Activated gamma-delta T cell (primary cell): ENCODE data around the gene NPHP4.

Source experiments
- DNase-seq: peaks from one replicate; lab custom pipeline; 2025; lab: John Stamatoyannopoulos, UW

The NPHP4 gene

GRCh38 chr1:5877683-5878530 is 114.3 kb downstream of the NPHP4 start:
- no peak for DNase-seq

- no peak for DNase-seq
Observed at GRCh38 chr1:5877001-5877400, 115.2 kb downstream of the NPHP4 start.

GRCh38 chr1:5876094-5876650 is 116.1 kb downstream of the NPHP4 start:
- no peak for DNase-seq

GRCh38 chr1:5875345-5875910 is 116.8 kb downstream of the NPHP4 start:
- DNase-seq, result no peak

- no peak for DNase-seq
Observed at GRCh38 chr1:5874416-5875110, 117.7 kb downstream of the NPHP4 start.

GRCh38 chr1:5873556-5873955 is 118.7 kb downstream of the NPHP4 start:
- no peak for DNase-seq

GRCh38 chr1:5872886-5873285 is 119.3 kb downstream of the NPHP4 start:
- DNase-seq, result no peak

GRCh38 chr1:5868931-5869500 is 123.2 kb downstream of the NPHP4 start:
- DNase-seq, result no peak

GRCh38 chr1:5865774-5866173 is 126.5 kb downstream of the NPHP4 start:
- DNase-seq, result no peak

GRCh38 chr1:5865056-5865455 is 127.2 kb downstream of the NPHP4 start:
- no peak for DNase-seq

GRCh38 chr1:5864256-5864655 is 128.0 kb downstream of the NPHP4 start:
- no peak for DNase-seq

- DNase-seq, result no peak
Observed at GRCh38 chr1:5863238-5863637, 129.0 kb downstream of the NPHP4 start.

GRCh38 chr1:5861871-5862825 is 130.1 kb downstream of the NPHP4 start:
- DNase-seq, result no peak

- DNase-seq, result no peak
Observed at GRCh38 chr1:5860277-5860676, 131.9 kb downstream of the NPHP4 start.

DNA sequence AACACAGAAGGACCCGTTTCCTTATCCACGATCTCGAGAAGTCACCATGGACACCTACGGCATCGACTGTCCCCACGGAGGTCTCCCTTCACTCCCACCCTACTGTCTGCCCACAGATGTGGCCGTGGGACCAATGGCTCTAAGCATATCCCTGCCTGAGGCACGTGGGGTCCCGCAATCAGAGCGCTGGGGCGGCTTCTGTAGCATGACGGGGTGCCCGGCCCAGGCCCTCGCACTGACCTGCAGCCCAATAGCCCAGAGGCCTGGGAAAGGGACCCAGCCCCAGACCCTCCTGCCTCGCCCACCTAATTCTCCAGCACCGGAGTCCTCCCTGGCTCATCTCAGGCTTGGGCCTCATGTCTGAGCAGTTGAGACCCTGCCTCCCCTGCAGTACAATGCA is 132.5 kb downstream of the NPHP4 start:
- no peak for DNase-seq

GRCh38 chr1:5858844-5859407 is 133.3 kb downstream of the NPHP4 start:
- no peak for DNase-seq

- DNase-seq, result no peak
Observed at GRCh38 chr1:5858246-5858645, 134.0 kb downstream of the NPHP4 start.

- no peak for DNase-seq
Observed at GRCh38 chr1:5857508-5858090, 134.6 kb downstream of the NPHP4 start.

GRCh38 chr1:5857011-5857410 is 135.2 kb downstream of the NPHP4 start:
- DNase-seq, result no peak

DNA sequence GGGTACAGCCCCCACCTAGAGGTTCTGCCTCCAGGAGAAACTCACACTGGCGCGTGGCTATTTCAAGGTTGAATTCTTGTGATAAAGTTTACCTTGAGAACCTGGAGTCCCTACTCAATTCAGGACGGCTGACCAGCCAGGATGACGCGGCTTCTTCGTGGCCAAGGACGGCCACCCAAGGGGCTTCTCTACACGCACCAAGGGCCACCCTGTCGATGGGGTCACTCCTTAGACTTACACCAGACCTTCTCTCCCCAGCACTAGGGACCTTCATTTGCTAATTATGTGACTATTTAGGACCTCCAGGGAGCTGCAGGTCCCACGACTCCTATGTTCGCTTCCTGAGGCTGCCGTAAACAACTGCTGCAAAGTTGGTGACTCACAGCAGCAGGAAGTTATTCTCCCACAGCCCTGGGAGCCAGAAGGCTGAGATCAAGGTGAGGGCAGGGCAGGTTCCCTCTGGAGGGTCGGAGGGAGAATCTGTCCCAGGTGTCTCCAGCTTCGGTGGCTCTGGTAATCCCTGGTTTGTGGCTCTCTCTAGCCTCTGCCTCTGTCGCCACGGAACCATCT is 135.9 kb downstream of the NPHP4 start:
- no peak for DNase-seq
